CD14-positive monocyte (primary cell): ENCODE data around the gene ZSWIM1. TPM values are rescaled to one million over a fixed set of nuclear protein-coding genes. Genes with fewer than 3 reads are reported as not detected.

ENCODE experiments used
- DNase-seq, 3 donors: peaks; one replicate each; pipeline ENCODE4 v3.0.0-alpha.2; 2011 to 2022
- H2AFZ ChIP-seq: 2 replicates; pipeline ENCODE4 v1.6.0; 2012; ENCODE audit warnings: mild to moderate bottlenecking, low read depth, low read length, inconsistent platforms; ENCODE audit not compliant: insufficient read depth, poor library complexity, severe bottlenecking
- H3K27ac ChIP-seq, 2 donors: 1 replicate in 1 of 2; 2 replicates in 1 of 2; pipeline ENCODE4 v1.5.1; 2012 to 2013; ENCODE audit warnings: low read length in 2 of 2, control low read depth in 1 of 2, inconsistent platforms in 1 of 2, low read depth in 1 of 2, mild to moderate bottlenecking in 1 of 2
- H3K27me3 ChIP-seq, 2 donors: one replicate each; pipeline versions ENCODE4 v1.6.0 to v1.6.1; 2011 to 2013; ENCODE audit warnings: low read length in 2 of 2; ENCODE audit not compliant: control insufficient read depth in 2 of 2, insufficient read depth in 2 of 2
- H3K36me3 ChIP-seq, 2 donors: replicated peaks in 1 of 2; 1 replicate in 1 of 2; 2 replicates in 1 of 2; pipeline versions ENCODE4 v1.5.1 to v1.6.1; 2012 to 2013; ENCODE audit warnings: low read length in 2 of 2, control low read depth in 1 of 2, inconsistent platforms in 1 of 2, mild to moderate bottlenecking in 1 of 2; ENCODE audit not compliant: insufficient read depth in 2 of 2, control insufficient read depth in 1 of 2
- H3K4me1 ChIP-seq, 2 donors: 1 replicate in 1 of 2; 2 replicates in 1 of 2; pipeline versions ENCODE4 v1.5.1 to v1.6.1; 2012 to 2013; ENCODE audit warnings: low read length in 2 of 2, control low read depth in 1 of 2, inconsistent platforms in 1 of 2, mild to moderate bottlenecking in 1 of 2, moderate library complexity in 1 of 2; ENCODE audit not compliant: insufficient read depth in 2 of 2, control insufficient read depth in 1 of 2
- H3K4me2 ChIP-seq: replicated peaks from 2 replicates; pipeline ENCODE3; 2012; ENCODE audit warnings: low read length, moderate library complexity, mild to moderate bottlenecking; ENCODE audit not compliant: poor library complexity, severe bottlenecking; ENCODE audit errors: extremely low read depth
- H3K4me3 ChIP-seq, 3 experiments: fragments of 200-600 bp in 1 of 3; sonication (generic) in 1 of 3; replicated peaks in 1 of 3; 1 replicate in 2 of 3; 2 replicates in 1 of 3; pipeline ENCODE4 v1.5.1; 2011 to 2013; ENCODE audit warnings: low read length in 3 of 3, mild to moderate bottlenecking in 3 of 3, control low read depth in 2 of 3, low read depth in 2 of 3, inconsistent platforms in 1 of 3, moderate library complexity in 1 of 3
- H3K79me2 ChIP-seq: 2 replicates; pipeline ENCODE4 v1.6.0; 2012; ENCODE audit warnings: mild to moderate bottlenecking, control low read depth, inconsistent platforms, low read length, moderate library complexity; ENCODE audit not compliant: insufficient read depth
- H3K9ac ChIP-seq: 2 replicates; pipeline ENCODE4 v1.6.0; 2017; ENCODE audit warnings: low read length, mild to moderate bottlenecking; ENCODE audit not compliant: insufficient read depth, poor library complexity, severe bottlenecking
- H3K9me3 ChIP-seq, 2 donors: replicated peaks in 1 of 2; 1 replicate in 1 of 2; 2 replicates in 1 of 2; pipeline versions ENCODE4 v1.5.1 to v1.6.1; 2012 to 2013; ENCODE audit warnings: low read length in 2 of 2, control low read depth in 1 of 2; ENCODE audit not compliant: control insufficient read depth in 1 of 2, insufficient read depth in 1 of 2
- H4K20me1 ChIP-seq: 2 replicates; pipeline ENCODE4 v1.6.0; 2012; ENCODE audit warnings: mild to moderate bottlenecking, low read length, control low read depth, moderate library complexity; ENCODE audit not compliant: insufficient read depth
- H3K27ac Mint-ChIP-seq, 7 donors: one replicate each; pipeline ENCODE4 v1.8.0; 2020; ENCODE audit warnings: mild to moderate bottlenecking in 7 of 7, mixed read lengths in 7 of 7, moderate library complexity in 6 of 7, inconsistent platforms in 2 of 7
- H3K27me3 Mint-ChIP-seq, 3 donors: one replicate each; pipeline ENCODE4 v1.8.0; 2021 to 2022; ENCODE audit warnings: low read depth in 3 of 3, mild to moderate bottlenecking in 3 of 3, mixed read lengths in 3 of 3, moderate library complexity in 3 of 3, inconsistent platforms in 1 of 3
- H3K36me3 Mint-ChIP-seq, 2 donors: one replicate each; pipeline ENCODE4 v1.8.0; 2020; ENCODE audit warnings: mixed read lengths in 2 of 2, inconsistent platforms in 1 of 2, mild to moderate bottlenecking in 1 of 2
- H3K4me1 Mint-ChIP-seq: one replicate; pipeline ENCODE4 v1.8.0; 2020; ENCODE audit warnings: mild to moderate bottlenecking, mixed read lengths
- H3K4me3 Mint-ChIP-seq, 2 donors: one replicate each; pipeline ENCODE4 v1.8.0; 2020; ENCODE audit warnings: mild to moderate bottlenecking in 2 of 2, mixed read lengths in 2 of 2, moderate library complexity in 1 of 2
- H3K9me3 Mint-ChIP-seq, 7 donors: one replicate each; pipeline ENCODE4 v1.8.0; 2020 to 2022; ENCODE audit warnings: mixed read lengths in 7 of 7, mild to moderate bottlenecking in 6 of 7, moderate library complexity in 6 of 7, inconsistent platforms in 2 of 7
- WGBS: methylation state at CpG from one replicate; pipeline ENCODE4 v1.1.5; 2013; ENCODE audit warnings: missing lambda C conversion rate; ENCODE audit not compliant: insufficient coverage; 5-methylcytosine and 5-hydroxymethylcytosine counted together
- intact Hi-C, 2 donors: fragments of 100-400 bp; cut with micrococcal nuclease; formaldehyde crosslinking; loops; one replicate each; pipeline versions ENCODE4 v1.15.0 to v1.15.1; 2023
- polyA plus RNA-seq, 3 donors: library from polyadenylated mRNA; depleted of rRNA in 1 of 3; unstranded in 2 of 3; stranded (reverse) in 1 of 3; fragments of 300-500 nt in 2 of 3; fragments of >200 nt in 1 of 3; fragmentation: Illumina TruSeq in 2 of 3; gene quantifications; 1 replicate in 2 of 3; 2 replicates in 1 of 3; pipeline ENCODE4 v1.2.3, GENCODE V29; 2012 to 2021
- TF ChIP-seq, protein P1 (sequence below): fragments of 200-600 bp; IDR thresholded peaks from one replicate; pipeline ENCODE4 v1.8.0; 2022; ENCODE audit warnings: antibody characterized with exemption, mild to moderate bottlenecking

The ZSWIM1 gene
- polyA plus RNA-seq, 3 donors: 2.5 to 2.6 (median 2.5) TPM

DNA sequence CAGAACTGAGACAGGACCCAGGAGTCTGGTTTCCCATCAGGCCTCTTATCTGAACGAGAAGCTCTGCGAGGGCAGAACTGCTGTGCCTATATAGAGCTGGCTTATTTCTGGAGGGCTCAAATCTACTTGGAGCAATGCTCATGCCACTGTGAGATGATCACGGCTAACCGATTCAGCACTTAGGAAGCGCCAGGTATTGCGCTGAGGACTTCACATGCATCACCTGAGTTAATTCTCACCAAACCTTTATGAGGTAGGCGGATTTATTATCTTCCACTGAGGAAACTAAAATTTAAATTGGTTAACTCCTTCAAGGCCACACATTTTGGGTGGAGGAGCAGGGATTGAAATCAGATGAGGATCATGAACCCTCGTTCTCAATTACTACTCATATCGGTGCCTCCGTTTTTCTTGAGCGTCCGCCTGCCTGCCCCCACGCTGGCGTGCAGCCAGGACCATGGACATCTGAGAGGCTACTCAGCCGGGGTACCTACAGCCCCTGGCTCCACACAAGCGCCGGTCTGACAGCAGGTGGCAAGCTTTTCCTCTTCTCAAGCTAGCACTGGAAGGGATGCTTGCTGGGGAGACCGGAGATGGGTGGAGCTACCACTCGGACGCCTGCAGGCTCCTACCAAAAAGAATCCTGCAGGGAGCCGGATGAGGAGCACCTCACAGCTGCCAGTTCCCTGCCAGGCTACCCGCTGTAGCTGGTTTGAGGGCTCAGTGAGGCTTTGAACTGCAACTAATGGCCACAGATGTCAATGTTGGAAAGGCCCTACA is 52.4 kb downstream of the ZSWIM1 start:
- peak overlapping the region; percentile 96 to 99 for H3K4me3 Mint-ChIP-seq
- Histone ChIP-seq H3K79me2 (peaks cover 55% of the 10 kb centered on the region), H3K36me3 (peaks cover 15 to 18% of the 10 kb centered on the region in 2 donors), H3K27ac (peak overlapping the region; percentile 95), H2AFZ (peak overlapping the region; percentile 94), H3K4me1 (peaks cover 16 to 21% of the 10 kb centered on the region in 2 donors), H3K27me3 (no peaks in the 10 kb centered on the region), H3K4me3 (peak overlapping the region; percentile 82 to 100 (median 98)), H3K4me2 (peak overlapping the region; percentile 96), H3K9ac (peak overlapping the region; percentile 99), H3K9me3 (no peaks in the 10 kb centered on the region), H4K20me1 (peaks cover 31% of the 10 kb centered on the region)
- peaks cover 15% of the 10 kb centered on the region for H3K4me1 Mint-ChIP-seq
- H3K27me3 Mint-ChIP-seq: no peaks in the 10 kb centered on the region
- TF ChIP-seq, protein P1, sequence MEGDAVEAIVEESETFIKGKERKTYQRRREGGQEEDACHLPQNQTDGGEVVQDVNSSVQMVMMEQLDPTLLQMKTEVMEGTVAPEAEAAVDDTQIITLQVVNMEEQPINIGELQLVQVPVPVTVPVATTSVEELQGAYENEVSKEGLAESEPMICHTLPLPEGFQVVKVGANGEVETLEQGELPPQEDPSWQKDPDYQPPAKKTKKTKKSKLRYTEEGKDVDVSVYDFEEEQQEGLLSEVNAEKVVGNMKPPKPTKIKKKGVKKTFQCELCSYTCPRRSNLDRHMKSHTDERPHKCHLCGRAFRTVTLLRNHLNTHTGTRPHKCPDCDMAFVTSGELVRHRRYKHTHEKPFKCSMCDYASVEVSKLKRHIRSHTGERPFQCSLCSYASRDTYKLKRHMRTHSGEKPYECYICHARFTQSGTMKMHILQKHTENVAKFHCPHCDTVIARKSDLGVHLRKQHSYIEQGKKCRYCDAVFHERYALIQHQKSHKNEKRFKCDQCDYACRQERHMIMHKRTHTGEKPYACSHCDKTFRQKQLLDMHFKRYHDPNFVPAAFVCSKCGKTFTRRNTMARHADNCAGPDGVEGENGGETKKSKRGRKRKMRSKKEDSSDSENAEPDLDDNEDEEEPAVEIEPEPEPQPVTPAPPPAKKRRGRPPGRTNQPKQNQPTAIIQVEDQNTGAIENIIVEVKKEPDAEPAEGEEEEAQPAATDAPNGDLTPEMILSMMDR: peak; percentile 11
- 12% methylated on average over 17 of the region's 22 CpGs for WGBS
- intact Hi-C loops: loop anchor here (1.0 to 10.0 kb wide), 8 partner anchors 23 to 129 kb away; partner anchors contain the start of genes ZNF335 (in 2 of the 2), CTSA (in 1 of the 2), NEURL2 (in 1 of the 2) and SPATA25 (in 1 of the 2)
- peaks cover 15 to 27% of the 10 kb centered on the region in 2 donors for H3K36me3 Mint-ChIP-seq
- peak overlapping the region; percentile 96 to 99 (median 96) for H3K27ac Mint-ChIP-seq
- DNase-seq: peak; percentile 48 to 63 (median 63)
- H3K9me3 Mint-ChIP-seq: peaks cover 0 to 2% (median 0%) of the 10 kb centered on the region in 7 donors

DNA sequence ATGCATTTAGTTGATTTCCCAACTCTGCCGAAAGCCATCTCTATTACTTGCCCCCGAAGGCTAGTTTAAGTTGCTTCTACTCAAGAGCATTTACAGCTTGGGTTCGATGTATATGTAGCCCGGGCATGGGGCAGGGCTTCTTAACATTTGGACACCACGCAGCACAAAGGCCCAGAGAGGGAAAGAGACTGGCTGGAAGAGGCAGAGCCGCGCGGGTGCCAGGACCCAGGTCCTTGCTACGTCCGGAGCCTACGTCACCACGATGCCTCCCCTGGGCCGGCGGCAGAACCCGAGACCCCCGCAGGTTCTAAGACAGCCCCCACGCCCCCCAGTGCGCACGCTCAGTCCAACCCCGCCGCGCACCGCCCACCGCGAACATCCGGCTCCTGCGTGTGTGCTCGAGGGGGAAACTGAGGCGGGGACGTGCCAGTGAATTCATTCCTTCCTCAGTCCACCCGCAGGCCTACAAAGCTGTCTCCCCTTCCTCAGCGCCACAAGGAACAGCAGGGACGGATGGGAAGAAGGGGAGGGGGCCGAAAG is 53.1 kb downstream of the ZSWIM1 start:
- DNase-seq: peak; percentile 34 to 49 (median 37)
- Histone ChIP-seq H2AFZ (peak overlapping the region; percentile 94), H3K27me3 (no peaks in the 10 kb centered on the region), H3K4me3 (peak overlapping the region; percentile 82 to 100 (median 98)), H3K4me2 (peak overlapping the region; percentile 96), H3K4me1 (peaks cover 16 to 21% of the 10 kb centered on the region in 2 donors), H3K9me3 (no peaks in the 10 kb centered on the region), H3K36me3 (peaks cover 21 to 24% of the 10 kb centered on the region in 2 donors), H4K20me1 (peaks cover 36% of the 10 kb centered on the region), H3K9ac (peak overlapping the region; percentile 99), H3K79me2 (peaks cover 57% of the 10 kb centered on the region), H3K27ac (peak overlapping the region; percentile 95)
- peak overlapping the region; percentile 96 to 99 for H3K4me3 Mint-ChIP-seq
- H3K9me3 Mint-ChIP-seq: peaks cover 0 to 2% (median 0%) of the 10 kb centered on the region in 7 donors
- TF ChIP-seq, protein P1: no peak
- peaks cover 15% of the 10 kb centered on the region for H3K4me1 Mint-ChIP-seq
- H3K27me3 Mint-ChIP-seq: no peaks in the 10 kb centered on the region
- intact Hi-C loops: loop anchor here (1.0 to 10.0 kb wide), 8 partner anchors 23 to 129 kb away; partner anchors contain the start of genes ZNF335 (in 2 of the 2), CTSA (in 1 of the 2), NEURL2 (in 1 of the 2) and SPATA25 (in 1 of the 2)
- H3K36me3 Mint-ChIP-seq: peaks cover 20 to 34% of the 10 kb centered on the region in 2 donors
- under 1% methylated on average over 31 of the region's 34 CpGs for WGBS
- peak overlapping the region; percentile 96 to 99 (median 96) for H3K27ac Mint-ChIP-seq
